HG03520 (cell line): Measurements from ENCODE around the gene KCNC4.

Source experiments
- ATAC-seq: cut with Tn5 transposase; IDR thresholded peaks from one replicate; pipeline ENCODE4 v1.9.1; 2021; ENCODE audit warnings: mild to moderate bottlenecking, moderate library complexity; ENCODE audit not compliant: unreplicated experiment

KCNC4 gene

DNA sequence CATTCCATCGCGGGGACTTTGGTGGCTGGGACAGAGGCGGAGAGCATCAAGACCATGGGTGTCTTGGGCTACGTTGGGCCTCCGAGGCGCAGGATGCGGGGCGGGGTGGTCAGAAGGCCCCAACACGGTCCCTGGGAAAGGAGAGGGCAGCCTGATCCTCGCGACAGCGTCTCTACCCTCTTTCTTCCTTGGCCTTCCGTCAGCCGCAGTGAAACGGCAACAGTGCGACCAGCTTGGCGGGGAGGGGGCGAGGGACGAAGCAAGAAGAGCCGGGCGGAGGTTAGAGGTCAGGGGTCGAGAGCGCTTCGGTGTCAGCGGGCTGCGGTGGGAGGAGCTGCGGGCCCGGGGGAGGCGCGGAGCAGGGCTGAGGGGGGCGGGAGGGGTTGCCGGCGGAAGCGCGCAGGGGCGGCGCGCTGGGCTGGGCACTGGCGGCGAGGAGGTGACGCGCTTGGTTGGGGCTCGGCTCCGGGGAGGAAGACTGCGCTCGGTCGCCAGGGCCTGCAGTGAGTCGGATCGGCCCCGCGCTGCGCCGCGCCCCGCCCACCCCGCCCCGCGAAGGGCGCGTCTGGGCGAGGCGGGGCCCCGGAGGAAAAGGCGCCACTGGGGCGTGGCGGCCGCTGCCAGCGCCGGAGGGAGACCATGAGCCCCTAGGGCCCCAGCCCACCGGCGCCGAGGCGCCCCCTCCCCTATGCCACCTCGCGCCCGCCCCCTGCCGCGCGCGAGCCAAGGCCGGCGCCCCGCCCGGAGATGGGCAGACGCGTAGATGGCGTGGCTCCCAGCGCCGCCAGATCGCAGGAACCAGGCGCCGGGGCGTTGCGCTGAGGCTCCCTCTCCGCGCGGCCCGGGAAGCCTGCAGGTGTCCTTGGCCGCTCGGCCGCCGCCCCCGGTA lies at the start of gene KCNC4:
Gene KCNC4 (plus strand): TSS at position 600 of the 889 bp plus-strand sequence. CDS start 1,186 bp downstream, outside the sequence.
- peak; percentile 63 for ATAC-seq

DNA sequence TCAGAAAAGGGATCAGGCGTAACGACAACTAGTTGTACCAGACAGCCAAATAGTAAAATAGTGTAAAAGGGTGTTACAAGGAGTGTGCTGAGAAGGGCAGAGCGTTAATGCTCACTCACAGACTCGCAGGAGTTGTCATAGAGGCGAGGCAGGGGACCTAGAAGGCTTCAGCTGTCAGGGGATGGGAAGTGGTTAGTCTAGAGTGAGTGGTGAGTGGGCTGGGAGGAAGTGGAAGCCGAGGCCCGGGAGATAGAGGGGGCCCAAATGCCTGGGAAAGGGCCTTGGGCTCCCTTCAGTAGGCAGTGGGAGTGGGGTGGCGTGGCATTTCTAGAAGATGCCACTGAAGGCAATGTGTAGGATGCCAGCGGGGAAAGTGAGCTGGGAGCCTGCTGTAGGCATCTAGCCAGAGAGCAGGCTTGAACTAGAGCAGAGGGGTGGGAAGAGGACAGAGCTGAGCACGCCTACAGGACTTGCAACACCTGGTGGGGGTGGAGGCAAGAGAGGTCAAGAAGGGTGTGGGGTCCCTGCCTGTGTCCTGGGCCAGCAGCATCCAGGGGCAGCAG lies 49.5 kb upstream of the KCNC4 start:
- ATAC-seq, result no peak

DNA sequence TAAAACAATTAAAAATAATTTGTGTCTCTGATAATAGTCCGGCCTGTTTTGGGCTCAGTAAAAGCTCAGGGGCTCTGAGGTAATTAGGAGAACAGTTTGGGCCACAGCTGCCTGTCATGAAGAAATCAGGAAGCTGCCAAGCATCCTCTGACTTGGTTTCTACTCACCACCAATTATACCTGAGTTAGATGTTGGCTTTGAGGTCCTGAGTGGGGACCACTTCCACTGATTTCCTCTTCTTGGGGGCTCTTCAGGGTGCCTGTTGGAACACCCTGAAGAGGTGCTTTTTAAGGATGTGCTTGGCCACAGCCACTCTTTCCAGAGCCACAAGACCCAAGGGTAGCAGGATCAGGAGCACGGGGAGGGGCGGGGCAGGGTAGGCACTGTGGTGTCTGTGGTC lies 48.9 kb upstream of the KCNC4 start:
- ATAC-seq, result no peak

DNA sequence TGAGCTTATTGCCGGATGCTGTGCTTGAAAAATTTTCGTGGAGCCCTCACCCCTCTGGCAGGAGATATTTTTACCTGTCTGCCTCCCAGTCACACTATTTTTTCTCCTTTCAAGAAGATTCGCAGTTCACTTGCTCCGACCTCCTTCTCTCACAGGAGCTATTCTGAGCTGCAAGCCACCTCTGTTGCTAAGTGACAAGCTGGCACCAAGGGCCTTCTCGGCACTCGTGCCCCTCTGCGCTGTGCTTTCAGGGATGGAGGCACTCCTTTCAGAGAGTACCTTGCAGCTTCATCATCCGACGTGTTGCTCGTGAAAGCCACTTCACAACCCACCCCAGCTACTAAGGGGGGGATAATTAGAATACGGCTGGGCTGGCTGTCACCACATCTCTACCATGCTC lies 48.3 kb upstream of the KCNC4 start:
- ATAC-seq, result no peak

DNA sequence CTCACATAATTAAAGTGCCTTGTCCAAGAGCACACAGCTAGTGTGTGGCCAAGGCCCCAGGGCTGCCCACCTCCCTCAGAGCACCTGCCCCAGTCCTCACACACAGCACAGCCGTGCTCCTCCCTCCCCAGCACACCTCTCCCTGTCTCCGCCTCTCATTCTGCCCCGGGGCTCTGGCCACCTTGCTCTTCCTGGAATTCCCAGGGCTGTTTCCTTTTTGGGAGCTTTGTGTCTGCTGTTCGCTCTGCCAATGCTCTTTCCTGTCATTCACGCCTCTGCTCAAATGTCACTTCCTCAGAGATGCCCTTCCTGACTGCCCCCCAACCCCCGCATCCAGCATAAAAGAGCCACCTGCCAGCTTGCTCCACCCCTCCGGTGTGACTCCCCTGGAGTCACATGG lies 46.5 kb upstream of the KCNC4 start:
- no peak for ATAC-seq

DNA sequence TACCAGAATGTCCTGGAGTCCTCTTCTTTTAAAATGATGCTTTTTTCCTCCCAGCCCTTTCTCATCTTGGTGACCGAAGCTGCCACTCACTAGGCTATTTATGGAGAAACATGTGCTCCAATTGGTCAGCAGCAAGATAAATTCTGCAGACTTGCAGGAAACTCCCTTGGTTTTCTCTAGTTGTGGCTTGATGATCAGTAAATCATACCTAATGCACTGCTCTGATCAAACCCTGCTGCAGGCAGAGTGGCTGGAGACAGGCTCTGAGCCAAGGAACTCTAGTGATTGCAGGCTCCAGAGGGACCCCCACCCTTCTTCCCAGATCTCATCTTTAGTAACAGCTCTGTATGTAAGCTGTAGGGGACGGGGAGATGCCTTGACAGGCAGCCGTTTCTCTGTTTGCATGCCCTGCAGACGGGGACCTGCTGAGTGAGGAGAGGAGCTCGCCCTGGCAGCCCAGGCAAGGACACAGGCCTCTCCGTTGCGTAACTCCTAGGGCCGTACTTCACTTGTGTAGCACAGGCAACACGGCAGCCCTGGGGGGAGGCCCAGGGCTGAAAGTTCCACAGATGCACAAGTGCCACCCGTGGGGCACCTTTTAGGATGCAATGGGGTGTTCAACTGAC lies 45.3 kb upstream of the KCNC4 start:
- no peak for ATAC-seq

DNA sequence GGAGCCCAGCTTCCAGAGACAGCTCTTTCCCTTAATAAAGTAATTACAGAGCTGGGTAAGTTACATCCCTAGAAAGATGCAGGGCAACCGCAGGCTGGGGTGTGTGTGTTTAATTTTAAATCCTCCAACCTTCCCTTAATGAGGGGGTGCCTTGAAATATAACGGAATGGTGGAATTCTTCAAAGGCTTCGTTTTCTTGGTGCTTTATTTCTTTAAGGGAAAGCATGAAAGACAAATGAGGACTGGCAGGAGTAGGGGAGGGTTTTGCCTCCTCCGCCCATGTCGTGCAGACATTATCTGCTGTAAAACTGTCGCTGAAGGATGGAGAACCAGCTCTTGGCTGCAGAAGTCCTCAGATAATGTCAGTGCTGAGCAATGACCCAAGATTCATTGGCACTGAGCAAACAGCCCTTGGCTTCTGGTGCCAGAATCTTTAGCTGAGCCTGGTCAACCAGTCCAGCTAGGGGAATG lies 44.3 kb upstream of the KCNC4 start:
- ATAC-seq, result no peak

DNA sequence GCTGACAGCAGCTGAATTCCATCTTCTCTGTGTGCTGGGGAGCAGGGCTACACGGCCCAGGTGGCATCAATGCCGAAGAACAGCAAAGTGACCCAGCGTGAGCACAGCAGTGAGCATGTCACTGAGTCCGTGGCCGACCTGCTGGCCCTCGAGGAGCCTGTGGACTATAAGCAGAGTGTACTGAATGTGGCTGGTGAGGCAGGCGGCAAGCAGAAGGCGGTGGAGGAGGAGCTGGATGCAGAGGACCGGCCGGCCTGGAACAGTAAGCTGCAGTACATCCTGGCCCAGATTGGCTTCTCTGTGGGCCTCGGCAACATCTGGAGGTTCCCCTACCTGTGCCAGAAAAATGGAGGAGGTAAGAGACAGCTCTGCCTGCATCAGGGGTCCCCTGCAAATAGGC lies 43.3 kb upstream of the KCNC4 start:
- ATAC-seq, result no peak

DNA sequence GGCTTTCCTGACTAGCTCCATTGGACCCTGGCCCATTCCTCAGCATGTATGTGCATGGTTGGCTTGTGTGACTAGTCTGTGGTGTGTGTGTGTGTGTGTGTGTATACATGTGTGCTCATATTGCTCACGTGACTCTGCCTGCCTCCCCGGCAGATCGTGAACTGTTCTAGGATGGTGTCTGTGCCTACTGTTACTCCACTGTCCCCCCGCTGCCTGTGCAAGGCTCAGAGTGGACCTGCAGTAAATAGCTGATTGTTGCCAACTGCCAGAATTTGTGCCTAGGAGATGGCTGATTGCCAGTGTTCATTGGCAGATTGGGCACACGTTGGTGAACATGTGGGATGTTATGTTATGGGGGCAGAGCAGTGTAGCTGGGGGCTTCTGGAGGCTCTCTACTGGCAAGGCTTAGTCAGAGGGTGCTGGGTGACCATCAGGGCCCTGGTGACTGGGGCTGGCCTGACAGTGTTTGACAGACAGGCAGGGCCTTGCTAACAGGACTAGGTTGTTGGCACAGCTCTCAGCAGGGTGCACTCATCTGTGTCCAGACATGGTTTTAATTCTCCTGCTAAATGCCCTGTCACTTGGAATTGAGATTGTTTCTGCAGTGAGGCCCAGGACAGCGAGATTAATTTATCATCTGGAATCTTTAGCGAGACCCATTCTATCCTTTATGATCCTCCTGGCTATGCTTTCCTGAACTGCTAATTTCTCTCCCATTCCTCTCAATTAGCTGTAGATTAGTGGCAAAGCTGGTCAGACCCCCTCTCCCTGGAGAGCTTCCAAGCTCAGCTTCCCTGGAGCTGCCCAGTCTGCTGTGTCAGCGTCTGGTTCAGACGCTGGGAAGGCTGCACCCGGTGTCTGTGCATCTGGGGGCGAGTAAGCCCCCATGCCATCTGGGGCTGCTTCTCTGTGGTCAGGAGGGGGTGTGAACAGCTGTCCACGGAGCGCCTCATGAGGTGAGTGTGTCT lies 39.1 kb upstream of the KCNC4 start:
- no peak for ATAC-seq

DNA sequence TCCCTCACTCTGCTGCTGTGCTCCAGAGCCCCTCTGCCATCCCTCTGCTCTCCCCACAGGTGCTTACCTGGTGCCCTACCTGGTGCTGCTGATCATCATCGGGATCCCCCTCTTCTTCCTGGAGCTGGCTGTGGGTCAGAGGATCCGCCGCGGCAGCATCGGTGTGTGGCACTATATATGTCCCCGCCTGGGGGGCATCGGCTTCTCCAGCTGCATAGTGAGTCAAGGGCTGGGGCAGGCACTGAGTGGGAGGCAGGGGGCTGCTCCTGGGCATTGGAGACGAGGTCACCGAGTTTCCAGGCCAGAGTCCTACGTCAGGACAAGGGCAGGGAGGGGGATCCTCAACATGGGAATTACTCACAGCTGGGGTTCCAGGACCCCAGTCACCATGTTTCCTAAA lies 38.1 kb upstream of the KCNC4 start:
- no peak for ATAC-seq

DNA sequence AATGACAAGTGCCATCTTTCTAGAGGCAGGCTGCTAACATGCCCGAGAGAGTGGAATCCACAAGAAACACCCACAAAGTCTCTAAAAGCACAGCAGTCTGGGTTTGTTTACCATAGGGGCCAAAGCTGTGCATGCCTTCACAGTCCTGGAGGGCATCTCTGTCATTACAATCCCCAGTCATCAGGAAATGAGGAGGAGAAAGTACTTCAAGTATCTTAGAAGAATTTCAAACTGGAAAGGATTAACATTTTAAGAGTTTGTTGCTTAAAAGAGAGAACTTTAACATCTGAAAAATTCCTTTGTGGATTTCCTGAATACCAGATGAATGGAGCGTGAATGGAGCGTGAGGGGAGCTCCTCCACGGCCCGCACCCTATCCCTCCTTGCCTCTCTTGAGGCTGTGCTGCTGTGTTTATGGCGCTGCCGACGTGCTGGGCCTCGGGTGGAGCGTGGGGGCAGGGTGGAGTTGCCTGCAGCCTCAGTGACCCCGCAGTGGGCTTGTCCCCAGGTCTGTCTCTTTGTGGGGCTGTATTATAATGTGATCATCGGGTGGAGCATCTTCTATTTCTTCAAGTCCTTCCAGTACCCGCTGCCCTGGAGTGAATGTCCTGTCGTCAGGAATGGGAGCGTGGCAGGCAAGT lies 36.5 kb upstream of the KCNC4 start:
- ATAC-seq, result no peak

DNA sequence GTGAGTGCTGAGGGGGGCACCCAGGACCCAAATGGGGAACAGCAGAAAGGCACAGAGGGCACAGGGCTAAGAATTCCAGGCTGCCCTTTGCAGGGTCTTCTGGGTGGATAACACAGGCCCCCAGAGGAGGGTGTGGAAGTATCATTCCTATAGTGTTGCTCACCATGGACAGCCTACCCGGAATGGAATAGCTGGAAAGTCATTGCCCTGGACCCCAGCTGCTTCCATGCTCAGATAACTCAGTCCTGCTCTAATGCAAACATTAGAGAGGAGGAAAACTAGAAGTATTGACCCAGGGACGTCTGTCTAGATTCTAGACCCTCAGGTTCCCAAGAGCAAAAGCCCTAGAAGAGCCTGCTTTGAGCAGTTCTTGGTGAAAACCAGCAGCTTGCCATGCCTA lies 35.2 kb upstream of the KCNC4 start:
- ATAC-seq, result no peak

DNA sequence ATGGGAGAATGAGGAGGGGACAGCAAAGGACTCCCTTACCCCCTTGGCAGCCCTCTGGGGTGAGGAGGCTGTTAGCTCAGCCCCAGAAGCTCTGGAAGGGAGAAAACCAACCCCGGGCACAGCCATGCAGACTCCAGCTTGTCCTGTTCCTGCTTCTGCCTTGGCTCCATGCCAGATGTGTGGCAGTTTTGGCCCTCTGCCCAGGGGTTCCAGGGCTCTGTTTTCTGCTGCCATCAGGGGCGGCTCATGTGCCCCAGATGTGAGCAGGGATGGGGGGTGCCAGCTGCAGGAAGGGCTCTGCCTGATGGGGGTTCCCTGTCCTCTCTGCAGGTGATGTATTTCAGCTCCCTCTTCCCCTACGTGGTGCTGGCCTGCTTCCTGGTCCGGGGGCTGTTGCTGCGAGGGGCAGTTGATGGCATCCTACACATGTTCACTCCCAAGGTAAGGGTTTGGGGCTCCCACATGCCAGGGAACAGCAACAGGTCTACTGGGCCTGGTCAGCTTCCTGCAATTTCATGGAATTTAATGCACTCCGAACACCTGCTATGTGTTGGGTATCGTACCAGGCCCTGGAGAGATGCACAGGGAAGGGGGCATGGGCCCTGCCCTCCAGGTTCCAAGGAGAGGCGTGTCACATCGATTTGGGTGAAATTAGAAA lies 33.7 kb upstream of the KCNC4 start:
- ATAC-seq, result no peak

DNA sequence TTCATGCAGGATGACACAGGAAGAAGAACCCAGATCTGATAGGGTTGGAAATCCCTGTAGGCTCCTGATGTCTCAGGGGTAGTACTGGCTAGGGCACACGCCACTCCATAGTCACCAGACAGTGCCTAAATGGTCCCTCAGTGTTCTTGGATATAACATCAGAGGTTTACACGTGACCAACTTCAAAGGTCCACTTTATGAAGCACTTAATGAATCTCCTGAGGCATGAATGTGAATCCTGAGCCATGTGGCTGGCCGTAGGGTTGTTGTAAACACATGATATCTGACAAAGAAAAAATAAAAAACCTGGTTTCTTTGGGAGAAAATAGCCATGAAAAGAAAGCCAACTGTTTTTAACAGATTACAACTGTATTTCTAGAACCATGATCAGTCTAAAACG lies 32.3 kb upstream of the KCNC4 start:
- ATAC-seq, result no peak

DNA sequence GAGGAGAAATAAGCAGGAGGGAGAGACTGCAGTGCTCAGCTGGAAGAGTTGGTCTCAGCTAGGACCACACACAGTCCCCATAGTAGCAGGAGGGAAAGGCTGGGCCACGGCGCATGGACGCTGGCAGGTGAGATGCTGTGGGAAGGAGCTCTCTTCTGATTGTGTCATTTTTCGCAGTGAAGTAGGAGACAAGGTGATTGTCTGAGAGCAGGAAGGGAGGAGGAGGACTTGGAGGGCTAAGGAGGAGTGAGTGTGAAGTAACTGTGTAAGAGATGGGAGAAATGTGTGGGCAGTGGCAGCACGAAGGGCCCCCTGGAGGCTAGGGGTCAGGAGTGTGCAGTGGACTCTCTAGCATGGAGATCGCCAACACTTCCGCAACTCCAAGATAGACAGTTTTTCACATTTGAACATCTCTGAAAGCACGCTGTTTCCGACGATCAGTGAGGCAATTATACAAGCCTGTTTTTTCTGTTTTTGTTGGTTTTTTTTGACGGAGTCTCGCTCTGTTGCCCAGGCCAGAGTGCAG lies 26.4 kb upstream of the KCNC4 start:
- ATAC-seq, result no peak

DNA sequence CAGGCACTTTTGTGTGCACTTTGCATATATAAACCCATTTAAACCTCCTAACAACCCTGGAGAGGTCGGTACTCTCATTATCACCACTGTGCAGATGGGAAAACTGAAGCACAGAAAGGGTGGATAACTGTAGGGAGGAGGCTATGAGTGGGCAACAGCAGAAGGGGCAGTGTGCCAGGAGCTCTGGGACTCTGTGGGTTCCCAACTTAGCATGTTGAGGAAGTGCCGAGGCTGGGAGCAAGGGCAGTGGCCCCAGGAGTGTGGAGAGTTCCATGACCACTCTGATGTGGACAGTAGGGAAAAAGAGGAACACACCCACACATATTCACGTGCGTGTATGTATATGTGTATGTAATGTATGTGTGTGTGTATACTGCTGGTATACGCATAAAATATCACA lies 25.7 kb upstream of the KCNC4 start:
- ATAC-seq, result no peak

DNA sequence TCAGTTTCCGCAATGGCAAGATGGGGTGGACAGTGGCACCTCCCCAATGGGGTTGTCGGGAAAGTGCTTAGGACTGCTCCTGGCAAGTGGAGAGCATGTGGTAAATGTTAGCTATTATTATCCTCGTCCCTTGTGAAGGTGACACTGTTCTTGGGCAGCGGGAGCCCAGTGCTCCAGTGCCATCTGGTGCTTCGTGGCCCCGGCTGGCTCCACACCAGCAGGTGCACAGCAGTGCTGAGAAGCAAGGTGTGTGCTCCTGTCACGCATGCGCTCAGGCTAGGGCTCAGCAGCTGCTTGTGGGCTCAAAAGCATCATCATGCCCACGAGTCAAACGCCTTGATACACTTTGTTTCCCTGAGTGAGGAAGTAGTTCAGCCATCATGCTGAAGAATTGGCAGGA lies 24.9 kb upstream of the KCNC4 start:
- no peak for ATAC-seq

DNA sequence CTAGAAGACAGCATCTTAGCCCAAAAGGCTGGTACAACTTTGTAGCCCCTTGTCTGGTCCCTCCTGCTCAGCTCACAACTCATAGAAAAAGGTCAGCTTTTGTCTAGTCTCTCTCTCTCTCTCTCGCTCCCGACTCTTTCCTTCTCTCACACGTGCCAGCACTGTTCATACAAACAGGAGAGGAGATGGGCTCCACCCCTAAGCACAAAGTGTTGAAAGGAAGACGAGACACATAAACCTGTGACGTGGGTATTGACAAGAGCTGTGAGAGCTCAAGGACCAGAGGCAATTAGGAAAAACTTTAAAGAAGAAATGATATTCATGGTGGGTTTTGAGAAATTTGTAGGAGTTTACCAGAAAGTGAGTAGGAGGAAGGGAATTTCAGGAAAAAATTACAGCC lies 23.6 kb upstream of the KCNC4 start:
- no peak for ATAC-seq

DNA sequence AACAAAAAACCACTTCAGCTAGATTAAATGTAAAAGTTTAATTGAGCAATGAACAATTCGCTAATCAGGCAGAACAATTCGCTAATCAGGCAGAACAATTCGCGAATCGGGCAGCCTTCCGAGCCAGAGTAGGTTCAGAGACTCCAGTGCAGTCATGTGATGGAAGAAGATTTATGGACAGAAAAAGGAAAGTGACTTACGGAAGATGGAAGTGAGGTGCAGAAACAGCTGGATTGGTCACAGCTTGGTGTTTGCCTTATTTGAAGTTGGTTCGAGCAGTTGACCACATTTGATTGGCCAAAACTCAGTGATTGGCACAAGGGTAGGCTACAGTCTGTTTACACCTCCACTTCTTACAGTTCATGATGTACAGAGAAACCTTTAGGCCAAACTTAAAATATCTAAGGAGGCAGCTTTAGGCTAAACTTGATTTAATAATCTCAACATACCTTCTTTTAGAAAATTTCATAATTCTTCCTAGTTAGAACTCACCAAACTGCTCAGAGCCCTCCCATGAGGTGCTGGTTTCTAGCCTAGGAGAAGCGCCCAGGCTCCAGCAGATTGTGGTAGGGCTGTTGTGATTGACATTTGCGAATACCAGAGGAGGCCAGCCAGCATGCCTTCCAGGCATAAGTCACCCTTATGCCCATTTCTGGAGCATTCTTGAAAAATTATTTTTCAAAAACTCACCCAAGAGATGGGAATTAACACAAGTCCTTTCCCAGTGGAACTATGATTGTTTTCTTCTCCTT lies 22.8 kb upstream of the KCNC4 start:
- ATAC-seq, result no peak
